ENCODE measurements around the gene POLE. TPM values are rescaled to one million over a fixed set of nuclear protein-coding genes. Genes with fewer than 3 reads are reported as not detected.

POLE gene
- total RNA-seq, 1 experiment from 2014 or later: 96.1 TPM

- Histone ChIP-seq H3K4me3 (ENCODE audit: low read length) (no peak overlapping the region), H3K36me3 (ENCODE audit: low read depth, low read length) (peaks cover 7% of the 10 kb centered on the region; the same call in 1 of the 2 replicates), H3K9me2 (replicated peaks; ENCODE audit: low read length) (no peaks in the 10 kb centered on the region), H3F3A (ENCODE audit: low read length, unreplicated experiment) (no peaks in the 10 kb centered on the region), H3K4me1 (ENCODE audit: insufficient read depth, low read length) (peaks cover 18% of the 10 kb centered on the region), H3K27me3 (ENCODE audit: low read length) (peaks cover 6% of the 10 kb centered on the region), H3K9ac (ENCODE audit: low read length) (no peak overlapping the region), H3K9me3 (ENCODE audit: low read length) (no peaks in the 10 kb centered on the region), H4K20me1 (ENCODE audit: low read length) (no peaks in the 10 kb centered on the region), H3K79me2 (ENCODE audit: low read length) (no peaks in the 10 kb centered on the region), H2AFZ (ENCODE audit: low read length) (no peak overlapping the region), H3K4me2 (ENCODE audit: low read length) (peak overlapping the region; percentile 30), H3K27ac (ENCODE audit: low read length) (peak overlapping the region; percentile 27)
- ChIA-PET POLR2A (ENCODE audit: unreplicated experiment) (no interaction called here), CTCF (no interaction called here)
- peak; percentile 7; the same call in 1 of the 2 replicates for ATAC-seq
- no peak for TF ChIP-seq CTCF (conservative IDR thresholded peaks at IDR 0.05; ENCODE audit: low read depth, low read length)
- TF ChIP-seq EZH2 (IDR thresholded peaks at IDR 0.05; ENCODE audit: low read length, unreplicated experiment): no peak
- TF ChIP-seq EZH2phosphoT487 (IDR thresholded peaks at IDR 0.05; ENCODE audit: borderline replicate concordance, low read length): no peak
- intact Hi-C loops (cut with micrococcal nuclease): no loop called here
- no TSS peak for BruUV-seq (replicated peaks)
- peak; percentile 75 for DNase-seq
These were observed 63.9 kb downstream of the POLE start for GRCh38 chr12:132623072-132623869.

- Histone ChIP-seq H3F3A (ENCODE audit: low read length, unreplicated experiment) (no peaks in the 10 kb centered on the region), H3K4me1 (ENCODE audit: insufficient read depth, low read length) (peaks cover 18% of the 10 kb centered on the region), H3K27me3 (ENCODE audit: low read length) (peaks cover 13% of the 10 kb centered on the region), H3K9me3 (ENCODE audit: low read length) (no peaks in the 10 kb centered on the region), H3K4me3 (ENCODE audit: low read length) (no peak overlapping the region), H3K9me2 (replicated peaks; ENCODE audit: low read length) (no peaks in the 10 kb centered on the region), H3K4me2 (ENCODE audit: low read length) (peak overlapping the region; percentile 30), H2AFZ (ENCODE audit: low read length) (no peak overlapping the region), H3K36me3 (ENCODE audit: low read depth, low read length) (peaks cover 7% of the 10 kb centered on the region; the same call in 1 of the 2 replicates), H3K79me2 (ENCODE audit: low read length) (no peaks in the 10 kb centered on the region), H4K20me1 (ENCODE audit: low read length) (no peaks in the 10 kb centered on the region), H3K9ac (ENCODE audit: low read length) (no peak overlapping the region), H3K27ac (ENCODE audit: low read length) (peak overlapping the region; percentile 27)
- BruUV-seq (replicated peaks): no TSS peak
- ATAC-seq: peak; percentile 44
- POLR2A ChIA-PET (ENCODE audit: unreplicated experiment): no interaction called here
- peak; percentile 49 for DNase-seq
- TF ChIP-seq CTCF (conservative IDR thresholded peaks at IDR 0.05; ENCODE audit: low read depth, low read length): no peak
- no peak for TF ChIP-seq EZH2 (IDR thresholded peaks at IDR 0.05; ENCODE audit: low read length, unreplicated experiment)
- TF ChIP-seq EZH2phosphoT487 (IDR thresholded peaks at IDR 0.05; ENCODE audit: borderline replicate concordance, low read length): no peak
- CTCF ChIA-PET: no interaction called here
- intact Hi-C loops (cut with micrococcal nuclease): no loop called here
These were observed 64.6 kb downstream of the POLE start for GRCh38 chr12:132622437-132623071.
